CD14-positive monocyte (primary cell): ENCODE results near the gene RNASE13. TPM values are rescaled to one million over a fixed set of nuclear protein-coding genes. Genes with fewer than 3 reads are reported as not detected.

ENCODE experiments used
- DNase-seq, 3 donors: peaks; one replicate each; pipeline ENCODE4 v3.0.0-alpha.2; 2011 to 2022
- H2AFZ ChIP-seq: 2 replicates; pipeline ENCODE4 v1.6.0; 2012; ENCODE audit warnings: mild to moderate bottlenecking, low read depth, low read length, inconsistent platforms; ENCODE audit not compliant: insufficient read depth, poor library complexity, severe bottlenecking
- H3K27ac ChIP-seq, 2 donors: 1 replicate in 1 of 2; 2 replicates in 1 of 2; pipeline ENCODE4 v1.5.1; 2012 to 2013; ENCODE audit warnings: low read length in 2 of 2, control low read depth in 1 of 2, inconsistent platforms in 1 of 2, low read depth in 1 of 2, mild to moderate bottlenecking in 1 of 2
- H3K27me3 ChIP-seq, 2 donors: one replicate each; pipeline versions ENCODE4 v1.6.0 to v1.6.1; 2011 to 2013; ENCODE audit warnings: low read length in 2 of 2; ENCODE audit not compliant: control insufficient read depth in 2 of 2, insufficient read depth in 2 of 2
- H3K36me3 ChIP-seq, 2 donors: replicated peaks in 1 of 2; 1 replicate in 1 of 2; 2 replicates in 1 of 2; pipeline versions ENCODE4 v1.5.1 to v1.6.1; 2012 to 2013; ENCODE audit warnings: low read length in 2 of 2, control low read depth in 1 of 2, inconsistent platforms in 1 of 2, mild to moderate bottlenecking in 1 of 2; ENCODE audit not compliant: insufficient read depth in 2 of 2, control insufficient read depth in 1 of 2
- H3K4me1 ChIP-seq, 2 donors: 1 replicate in 1 of 2; 2 replicates in 1 of 2; pipeline versions ENCODE4 v1.5.1 to v1.6.1; 2012 to 2013; ENCODE audit warnings: low read length in 2 of 2, control low read depth in 1 of 2, inconsistent platforms in 1 of 2, mild to moderate bottlenecking in 1 of 2, moderate library complexity in 1 of 2; ENCODE audit not compliant: insufficient read depth in 2 of 2, control insufficient read depth in 1 of 2
- H3K4me2 ChIP-seq: replicated peaks from 2 replicates; pipeline ENCODE3; 2012; ENCODE audit warnings: low read length, moderate library complexity, mild to moderate bottlenecking; ENCODE audit not compliant: poor library complexity, severe bottlenecking; ENCODE audit errors: extremely low read depth
- H3K4me3 ChIP-seq, 3 experiments: fragments of 200-600 bp in 1 of 3; sonication (generic) in 1 of 3; replicated peaks in 1 of 3; 1 replicate in 2 of 3; 2 replicates in 1 of 3; pipeline ENCODE4 v1.5.1; 2011 to 2013; ENCODE audit warnings: low read length in 3 of 3, mild to moderate bottlenecking in 3 of 3, control low read depth in 2 of 3, low read depth in 2 of 3, inconsistent platforms in 1 of 3, moderate library complexity in 1 of 3
- H3K79me2 ChIP-seq: 2 replicates; pipeline ENCODE4 v1.6.0; 2012; ENCODE audit warnings: mild to moderate bottlenecking, control low read depth, inconsistent platforms, low read length, moderate library complexity; ENCODE audit not compliant: insufficient read depth
- H3K9ac ChIP-seq: 2 replicates; pipeline ENCODE4 v1.6.0; 2017; ENCODE audit warnings: low read length, mild to moderate bottlenecking; ENCODE audit not compliant: insufficient read depth, poor library complexity, severe bottlenecking
- H3K9me3 ChIP-seq, 2 donors: replicated peaks in 1 of 2; 1 replicate in 1 of 2; 2 replicates in 1 of 2; pipeline versions ENCODE4 v1.5.1 to v1.6.1; 2012 to 2013; ENCODE audit warnings: low read length in 2 of 2, control low read depth in 1 of 2; ENCODE audit not compliant: control insufficient read depth in 1 of 2, insufficient read depth in 1 of 2
- H4K20me1 ChIP-seq: 2 replicates; pipeline ENCODE4 v1.6.0; 2012; ENCODE audit warnings: mild to moderate bottlenecking, low read length, control low read depth, moderate library complexity; ENCODE audit not compliant: insufficient read depth
- H3K27ac Mint-ChIP-seq, 7 donors: one replicate each; pipeline ENCODE4 v1.8.0; 2020; ENCODE audit warnings: mild to moderate bottlenecking in 7 of 7, mixed read lengths in 7 of 7, moderate library complexity in 6 of 7, inconsistent platforms in 2 of 7
- H3K27me3 Mint-ChIP-seq, 3 donors: one replicate each; pipeline ENCODE4 v1.8.0; 2021 to 2022; ENCODE audit warnings: low read depth in 3 of 3, mild to moderate bottlenecking in 3 of 3, mixed read lengths in 3 of 3, moderate library complexity in 3 of 3, inconsistent platforms in 1 of 3
- H3K36me3 Mint-ChIP-seq, 2 donors: one replicate each; pipeline ENCODE4 v1.8.0; 2020; ENCODE audit warnings: mixed read lengths in 2 of 2, inconsistent platforms in 1 of 2, mild to moderate bottlenecking in 1 of 2
- H3K4me1 Mint-ChIP-seq: one replicate; pipeline ENCODE4 v1.8.0; 2020; ENCODE audit warnings: mild to moderate bottlenecking, mixed read lengths
- H3K4me3 Mint-ChIP-seq, 2 donors: one replicate each; pipeline ENCODE4 v1.8.0; 2020; ENCODE audit warnings: mild to moderate bottlenecking in 2 of 2, mixed read lengths in 2 of 2, moderate library complexity in 1 of 2
- H3K9me3 Mint-ChIP-seq, 7 donors: one replicate each; pipeline ENCODE4 v1.8.0; 2020 to 2022; ENCODE audit warnings: mixed read lengths in 7 of 7, mild to moderate bottlenecking in 6 of 7, moderate library complexity in 6 of 7, inconsistent platforms in 2 of 7
- CTCF ChIP-seq: fragments of 200-600 bp; IDR thresholded peaks from one replicate; pipeline ENCODE4 v1.8.0; 2022; ENCODE audit warnings: antibody characterized with exemption, mild to moderate bottlenecking
- WGBS: methylation state at CpG from one replicate; pipeline ENCODE4 v1.1.5; 2013; ENCODE audit warnings: missing lambda C conversion rate; ENCODE audit not compliant: insufficient coverage; 5-methylcytosine and 5-hydroxymethylcytosine counted together
- intact Hi-C, 2 donors: fragments of 100-400 bp; cut with micrococcal nuclease; formaldehyde crosslinking; loops; one replicate each; pipeline versions ENCODE4 v1.15.0 to v1.15.1; 2023
- polyA plus RNA-seq, 3 donors: library from polyadenylated mRNA; depleted of rRNA in 1 of 3; unstranded in 2 of 3; stranded (reverse) in 1 of 3; fragments of 300-500 nt in 2 of 3; fragments of >200 nt in 1 of 3; fragmentation: Illumina TruSeq in 2 of 3; gene quantifications; 1 replicate in 2 of 3; 2 replicates in 1 of 3; pipeline ENCODE4 v1.2.3, GENCODE V29; 2012 to 2021

The RNASE13 gene
- polyA plus RNA-seq, 3 donors = 0.39 TPM; not detected in 2

- Histone ChIP-seq H3K27ac (peak overlapping the region; percentile 40 to 94), H4K20me1 (peaks cover 6% of the 10 kb centered on the region), H2AFZ (no peak overlapping the region), H3K79me2 (peaks cover 38% of the 10 kb centered on the region), H3K4me1 (peaks cover 40 to 45% of the 10 kb centered on the region in 2 donors), H3K4me3 (peak overlapping the region in 1 of 3 experiments; percentile 95), H3K4me2 (peak overlapping the region; percentile 82), H3K36me3 (peaks cover 44 to 53% of the 10 kb centered on the region in 2 donors), H3K27me3 (peaks cover 0 to 6% of the 10 kb centered on the region in 2 donors), H3K9ac (no peak overlapping the region), H3K9me3 (no peaks in the 10 kb centered on the region)
- Mint-ChIP-seq H3K4me3 (peak overlapping the region in 1 of 2 donors; percentile 91), H3K27me3 (peaks cover 11 to 14% (median 11%) of the 10 kb centered on the region in 3 donors), H3K4me1 (peaks cover 46% of the 10 kb centered on the region), H3K9me3 (peaks cover 0 to 3% (median 0%) of the 10 kb centered on the region in 7 donors), H3K27ac (peak overlapping the region in 6 of 7 donors; percentile 97 to 99 (median 98)), H3K36me3 (peaks cover 44 to 48% of the 10 kb centered on the region in 2 donors)
- intact Hi-C loops = no loop called here
- 97% methylated on average over 8 of the region's 9 CpGs for WGBS
- no peak for DNase-seq
- no peak for TF ChIP-seq CTCF
These were observed 38.3 kb upstream of the RNASE13 start for GRCh38 chr14:21072781-21073339.

GRCh38 chr14:21072031-21072473 is 37.4 kb upstream of the RNASE13 start:
- DNase-seq = peak; percentile 65 to 76 (median 66)
- peaks cover 37 to 45% of the 10 kb centered on the region in 2 donors for H3K36me3 ChIP-seq
- peak overlapping the region; percentile 66 to 95 (median 83) for H3K4me3 ChIP-seq
- Mint-ChIP-seq H3K36me3 (peaks cover 36 to 40% of the 10 kb centered on the region in 2 donors), H3K9me3 (peaks cover 0 to 3% (median 0%) of the 10 kb centered on the region in 7 donors), H3K4me3 (peak overlapping the region; percentile 91 to 94), H3K27ac (peak overlapping the region; percentile 92 to 99 (median 98)), H3K4me1 (peaks cover 46% of the 10 kb centered on the region), H3K27me3 (peaks cover 11 to 14% (median 13%) of the 10 kb centered on the region in 3 donors)
- no peaks in the 10 kb centered on the region for H3K9me3 ChIP-seq
- WGBS = no CpG with 5 or more reads among the region's 4 CpGs
- H3K4me2 ChIP-seq = peak overlapping the region; percentile 82
- H3K27me3 ChIP-seq = peaks cover 0 to 11% of the 10 kb centered on the region in 2 donors
- H3K27ac ChIP-seq = peak overlapping the region; percentile 90 to 94
- H3K9ac ChIP-seq = peak overlapping the region; percentile 86
- peaks cover 38% of the 10 kb centered on the region for H3K79me2 ChIP-seq
- peaks cover 40 to 45% of the 10 kb centered on the region in 2 donors for H3K4me1 ChIP-seq
- intact Hi-C loops = no loop called here
- no peak for TF ChIP-seq CTCF
- H2AFZ ChIP-seq = peak overlapping the region; percentile 82
- peaks cover 6% of the 10 kb centered on the region for H4K20me1 ChIP-seq
